ENCODE results near the gene NOP10.

DNA sequence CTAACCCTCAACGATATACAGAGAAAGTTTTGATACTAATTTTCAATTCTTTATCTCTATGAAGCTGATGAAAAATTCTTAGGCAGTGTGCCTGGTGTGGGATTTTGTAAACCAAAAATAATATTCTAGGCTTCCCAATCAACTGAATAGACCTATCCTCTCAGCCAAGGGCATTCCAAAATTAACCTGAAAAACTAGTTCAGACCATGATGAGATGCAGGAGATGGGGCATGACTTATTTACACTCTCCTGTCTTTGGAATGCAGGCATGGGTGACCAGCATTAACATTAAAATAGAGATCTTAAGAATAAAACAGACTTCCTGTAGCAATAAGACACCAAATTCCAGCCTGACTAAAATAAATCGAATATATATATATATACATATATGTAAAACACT, 31.9 kb upstream of the NOP10 start:
- TF ChIP-seq EZH2phosphoT487 (IDR thresholded peaks at IDR 0.05; ENCODE audit: borderline replicate concordance): no peak
- TF ChIP-seq, protein P1, sequence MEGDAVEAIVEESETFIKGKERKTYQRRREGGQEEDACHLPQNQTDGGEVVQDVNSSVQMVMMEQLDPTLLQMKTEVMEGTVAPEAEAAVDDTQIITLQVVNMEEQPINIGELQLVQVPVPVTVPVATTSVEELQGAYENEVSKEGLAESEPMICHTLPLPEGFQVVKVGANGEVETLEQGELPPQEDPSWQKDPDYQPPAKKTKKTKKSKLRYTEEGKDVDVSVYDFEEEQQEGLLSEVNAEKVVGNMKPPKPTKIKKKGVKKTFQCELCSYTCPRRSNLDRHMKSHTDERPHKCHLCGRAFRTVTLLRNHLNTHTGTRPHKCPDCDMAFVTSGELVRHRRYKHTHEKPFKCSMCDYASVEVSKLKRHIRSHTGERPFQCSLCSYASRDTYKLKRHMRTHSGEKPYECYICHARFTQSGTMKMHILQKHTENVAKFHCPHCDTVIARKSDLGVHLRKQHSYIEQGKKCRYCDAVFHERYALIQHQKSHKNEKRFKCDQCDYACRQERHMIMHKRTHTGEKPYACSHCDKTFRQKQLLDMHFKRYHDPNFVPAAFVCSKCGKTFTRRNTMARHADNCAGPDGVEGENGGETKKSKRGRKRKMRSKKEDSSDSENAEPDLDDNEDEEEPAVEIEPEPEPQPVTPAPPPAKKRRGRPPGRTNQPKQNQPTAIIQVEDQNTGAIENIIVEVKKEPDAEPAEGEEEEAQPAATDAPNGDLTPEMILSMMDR (conservative IDR thresholded peaks at IDR 0.05; ENCODE audit: low read length): no peak
